IMR-90 (cell line): ENCODE data around the gene PROZ. TPM values are rescaled to one million over a fixed set of nuclear protein-coding genes. Genes with fewer than 3 reads are reported as not detected.

Source experiments
- ATAC-seq: fragments of 200-7000 bp; cut with Tn5 transposase; 2 replicates; pipeline ENCODE4 v1.9.1; 2020; ENCODE audit warnings: low read depth, mild to moderate bottlenecking, moderate library complexity
- BruUV-seq: library from RNA; stranded (reverse); fragments of 400-500 nt; replicated peaks from 2 replicates; lab custom pipeline; 2021; lab: Mats Ljungman, UMichigan
- CTCF ChIA-PET: fragments of 300-600 bp; formaldehyde crosslinking; extraction: SDS; loops from one replicate; lab custom pipeline; 2021; ENCODE audit warnings: antibody characterized with exemption; lab: Yijun Ruan, JAX
- POLR2A ChIA-PET: fragments of 300-600 bp; sonication (Branson Sonifier 250); formaldehyde crosslinking; loops from one replicate; lab custom pipeline; 2022; ENCODE audit warnings: antibody characterized with exemption; ENCODE audit not compliant: unreplicated experiment; lab: Charles Lee
- DNase-seq: peaks from one replicate; pipeline ENCODE4 v3.0.0; 2013
- H2AFZ ChIP-seq: replicated peaks from 2 replicates; pipeline ENCODE3; 2013; ENCODE audit warnings: low read length, mild to moderate bottlenecking; ENCODE audit not compliant: poor library complexity
- H2AK5ac ChIP-seq: 2 replicates; pipeline ENCODE4 v1.6.1; 2013; ENCODE audit warnings: low read depth, low read length, inconsistent platforms
- H2AK9ac ChIP-seq: replicated peaks from 2 replicates; pipeline ENCODE3; 2013; ENCODE audit warnings: mild to moderate bottlenecking, low read depth, low read length, moderate library complexity; ENCODE audit not compliant: poor library complexity
- H2BK120ac ChIP-seq: 2 replicates; pipeline ENCODE4 v1.6.1; 2013; ENCODE audit warnings: low read depth, low read length, inconsistent platforms
- H2BK15ac ChIP-seq: 3 replicates; pipeline ENCODE4 v1.6.1; 2013; ENCODE audit warnings: low read depth, low read length, inconsistent platforms
- H2BK20ac ChIP-seq: 2 replicates; pipeline ENCODE4 v1.6.1; 2013; ENCODE audit warnings: low read depth, mild to moderate bottlenecking, inconsistent platforms, low read length, moderate library complexity
- H2BK5ac ChIP-seq: 2 replicates; pipeline ENCODE4 v1.6.1; 2013; ENCODE audit warnings: mild to moderate bottlenecking, low read depth, low read length, inconsistent platforms; ENCODE audit not compliant: poor library complexity, severe bottlenecking
- H3K14ac ChIP-seq: replicated peaks from 2 replicates; pipeline ENCODE4 v1.6.1; 2013; ENCODE audit warnings: low read depth, low read length, inconsistent platforms
- H3K18ac ChIP-seq: 2 replicates; pipeline ENCODE4 v1.6.1; 2013; ENCODE audit warnings: low read depth, low read length, control low read depth
- H3K23ac ChIP-seq: 2 replicates; pipeline ENCODE4 v1.6.1; 2013; ENCODE audit warnings: low read depth, low read length, inconsistent platforms
- H3K27ac ChIP-seq: 2 replicates; pipeline ENCODE4 v1.5.1; 2013; ENCODE audit warnings: mild to moderate bottlenecking, control low read depth, low read length; ENCODE audit not compliant: insufficient read depth
- H3K27me3 ChIP-seq: 2 replicates; pipeline ENCODE4 v1.6.1; 2013; ENCODE audit warnings: low read length; ENCODE audit not compliant: control insufficient read depth, insufficient read depth
- H3K36me3 ChIP-seq: 2 replicates; pipeline ENCODE4 v1.6.1; 2013; ENCODE audit warnings: low read length, mixed read lengths; ENCODE audit not compliant: control insufficient read depth, insufficient read depth
- H3K4ac ChIP-seq: 2 replicates; pipeline ENCODE4 v1.6.1; 2013; ENCODE audit warnings: low read depth, low read length, inconsistent platforms
- H3K4me1 ChIP-seq: 2 replicates; pipeline ENCODE4 v1.6.1; 2013; ENCODE audit warnings: low read length, mixed read lengths; ENCODE audit not compliant: control insufficient read depth, insufficient read depth
- H3K4me2 ChIP-seq: 2 replicates; pipeline ENCODE4 v1.6.1; 2013; ENCODE audit warnings: low read depth, mild to moderate bottlenecking, control low read depth, low read length, moderate library complexity
- H3K4me3 ChIP-seq: 2 replicates; pipeline ENCODE4 v1.5.1; 2013; ENCODE audit warnings: low read depth, mild to moderate bottlenecking, control low read depth, low read length, moderate library complexity; ENCODE audit not compliant: insufficient read depth
- H3K56ac ChIP-seq: 2 replicates; pipeline ENCODE4 v1.6.1; 2013; ENCODE audit warnings: low read length, inconsistent platforms; ENCODE audit not compliant: insufficient read depth; ENCODE audit errors: extremely low read depth
- H3K79me1 ChIP-seq, 2 experiments: 2 replicates each; pipeline ENCODE4 v1.6.1; 2013; ENCODE audit warnings: low read length in 2 of 2, inconsistent platforms in 1 of 2, low read depth in 1 of 2
- H3K9ac ChIP-seq: 2 replicates; pipeline ENCODE4 v1.6.1; 2013; ENCODE audit warnings: low read depth, low read length, control low read depth
- H3K9me1 ChIP-seq: 2 replicates; pipeline ENCODE4 v1.6.1; 2013; ENCODE audit warnings: low read length, inconsistent platforms; ENCODE audit not compliant: insufficient read depth
- H3K9me3 ChIP-seq: 2 replicates; pipeline ENCODE4 v1.6.1; 2013; ENCODE audit warnings: low read length; ENCODE audit not compliant: control insufficient read depth, insufficient read depth
- H4K20me1 ChIP-seq: 2 replicates; pipeline ENCODE4 v1.6.1; 2013; ENCODE audit warnings: low read length, inconsistent platforms; ENCODE audit not compliant: insufficient read depth
- H4K5ac ChIP-seq: 2 replicates; pipeline ENCODE4 v1.6.1; 2013; ENCODE audit warnings: mild to moderate bottlenecking, low read depth, low read length, control low read depth
- H4K8ac ChIP-seq, 2 experiments: 2 replicates each; pipeline ENCODE4 v1.6.1; 2013; ENCODE audit warnings: low read depth in 2 of 2, low read length in 2 of 2, control low read depth in 1 of 2, inconsistent platforms in 1 of 2
- H4K91ac ChIP-seq: 2 replicates; pipeline ENCODE4 v1.6.1; 2013; ENCODE audit warnings: low read depth, low read length, inconsistent platforms; ENCODE audit not compliant: insufficient read depth
- BHLHE40 ChIP-seq: fragments of 150-350 bp; IDR thresholded peaks from 2 replicates; pipeline ENCODE4 v1.6.1; 2016; ENCODE audit warnings: mild to moderate bottlenecking, low read depth, low read length
- CTCF ChIP-seq: conservative IDR thresholded peaks from 2 replicates; pipeline ENCODE4 v1.5.1; 2012; ENCODE audit warnings: mild to moderate bottlenecking, low read depth, low read length, improper control_type of control experiment
- MAZ ChIP-seq: IDR thresholded peaks from 2 replicates; pipeline ENCODE4 v1.6.1; 2012; ENCODE audit warnings: low read depth, mild to moderate bottlenecking, low read length, improper control_type of control experiment, moderate library complexity, borderline replicate concordance
- MXI1 ChIP-seq: IDR thresholded peaks from 2 replicates; pipeline ENCODE4 v1.6.1; 2012; ENCODE audit warnings: low read depth, mild to moderate bottlenecking, low read length, moderate library complexity, borderline replicate concordance
- RAD21 ChIP-seq: IDR thresholded peaks from 2 replicates; pipeline ENCODE4 v1.6.1; 2012; ENCODE audit warnings: low read length, improper control_type of control experiment
- WGBS, 2 experiments: methylation state at CpG; one replicate each; pipeline versions ENCODE4 v1.1.5 to v1.1.7; 2013; ENCODE audit warnings: missing lambda C conversion rate in 2 of 2; ENCODE audit not compliant: insufficient read length in 1 of 2; ENCODE audit errors: extremely low coverage in 2 of 2; 5-methylcytosine and 5-hydroxymethylcytosine counted together
- dilution Hi-C: fragments of 300-500 bp; cut with HindIII; formaldehyde crosslinking; loops from one replicate; pipeline ENCODE4 v1.14.3; 2018; ENCODE audit warnings: low sequenced_read_pairs; ENCODE audit not compliant: unreplicated experiment
- in situ Hi-C: fragments of 300-500 bp; cut with MboI; formaldehyde crosslinking; loops from 3 replicates; pipeline ENCODE4 v1.14.3; 2019; ENCODE audit warnings: low sequenced_read_pairs, inconsistent platforms, mixed read lengths
- intact Hi-C: fragments of 100-400 bp; cut with micrococcal nuclease; formaldehyde crosslinking; loops from 2 replicates; pipeline ENCODE4 v1.10.0; 2022
- polyA plus RNA-seq, 3 experiments: library from polyadenylated mRNA; depleted of rRNA; stranded (reverse); fragments of >200 nt; gene quantifications; 2 replicates each; pipeline ENCODE4 v1.2.3, GENCODE V29; 2012; ENCODE audit warnings: low replicate concordance in 1 of 3
- total RNA-seq: library from RNA; depleted of rRNA; stranded (reverse); fragments of >200 nt; gene quantifications from 2 replicates; pipeline ENCODE4 v1.2.3, GENCODE V29; 2012

PROZ gene
- total and polyA plus RNA-seq, 2 of the 4 experiments (the other 2 are of a cell fraction), result not detected

GRCh38 chr13:113207890-113208420 is 49.5 kb downstream of the PROZ start:
- TF ChIP-seq MXI1, result peak; percentile 84
- peak; percentile 81 for TF ChIP-seq BHLHE40
- TF ChIP-seq MAZ, result no peak
- TF ChIP-seq RAD21, result peak; percentile 27; the same call in 1 of the 2 replicates
- peak; percentile 6; the same call in 1 of the 2 replicates for TF ChIP-seq CTCF
- Histone ChIP-seq H3K27ac (peak overlapping the region; percentile 88), H2BK120ac (peak overlapping the region; percentile 72), H3K27me3 (no peaks in the 10 kb centered on the region), H3K4me1 (peaks cover 22% of the 10 kb centered on the region), H3K9me1 (peaks cover 27% of the 10 kb centered on the region), H3K4me3 (peak overlapping the region; percentile 96), H2AK9ac (peak overlapping the region; percentile 98), H3K14ac (peak overlapping the region; percentile 53), H3K23ac (peak overlapping the region; percentile 88), H3K9ac (peak overlapping the region; percentile 92), H3K56ac (peak overlapping the region; percentile 51), H3K36me3 (peaks cover 10% of the 10 kb centered on the region), H2BK20ac (peak overlapping the region; percentile 27; the same call in 1 of the 2 replicates), H3K18ac (peak overlapping the region; percentile 87), H4K91ac (peak overlapping the region; percentile 84), H4K8ac (peak overlapping the region; percentile 27 to 68; a peak in 3 of 4 replicates), H2AK5ac (peak overlapping the region; percentile 45), H4K5ac (peak overlapping the region; percentile 98), H3K4me2 (peak overlapping the region; percentile 100), H3K79me1 (peaks cover 22 to 55% of the 10 kb centered on the region in 2 experiments), H2BK5ac (peak overlapping the region; percentile 83), H3K4ac (peak overlapping the region; percentile 79), H2AFZ (peak overlapping the region; percentile 88), H3K9me3 (no peaks in the 10 kb centered on the region), H4K20me1 (peaks cover 44% of the 10 kb centered on the region), H2BK15ac (no peak overlapping the region; the same call in 2 of the 3 replicates)
- ATAC-seq, result peak; percentile 35
- POLR2A ChIA-PET, result interaction anchor here (0.9 kb wide), 1 partner anchor 29 kb away, joined by 3 read pairs; no protein-coding TSS in a partner anchor
- BruUV-seq, result no TSS peak
- CTCF ChIA-PET, result interaction anchor here (0.7 kb wide), 1 partner anchor 123 kb away, joined by 3 read pairs; no protein-coding TSS in a partner anchor
- WGBS, 2 experiments, result 0% methylated on average over 26 of the region's 44 CpGs; no CpG with 5 or more reads in 1 of the 2 experiments
- dilution Hi-C loops, result no loop called here
- intact Hi-C loops, result loop anchor here (2.0 kb wide), 1 partner anchor 29 kb away; no protein-coding TSS in a partner anchor
- peak; percentile 59 for DNase-seq
- in situ Hi-C loops, result no loop called here
